Measurements from ENCODE around the gene XPOT.

DNA sequence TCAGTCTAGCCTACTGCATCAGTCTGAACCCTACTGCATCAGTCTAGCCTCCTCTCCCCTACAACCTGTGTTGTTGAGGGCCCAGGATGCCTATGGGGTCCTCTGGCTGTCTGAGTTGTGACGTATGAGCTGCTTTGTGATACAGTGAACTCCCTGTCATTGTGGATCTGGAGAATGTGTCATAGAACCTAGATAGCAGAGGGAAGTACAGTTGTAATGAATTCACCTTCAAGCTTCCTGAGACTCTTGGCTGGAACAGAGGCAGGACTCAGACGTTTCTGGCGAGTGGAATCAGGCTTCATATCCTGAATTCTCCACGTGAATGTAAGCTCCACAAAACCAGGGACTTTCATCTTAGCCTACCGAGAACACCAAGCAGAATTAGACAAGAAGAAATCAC is 64.8 kb downstream of the XPOT start:
- TF ChIP-seq, protein P1, sequence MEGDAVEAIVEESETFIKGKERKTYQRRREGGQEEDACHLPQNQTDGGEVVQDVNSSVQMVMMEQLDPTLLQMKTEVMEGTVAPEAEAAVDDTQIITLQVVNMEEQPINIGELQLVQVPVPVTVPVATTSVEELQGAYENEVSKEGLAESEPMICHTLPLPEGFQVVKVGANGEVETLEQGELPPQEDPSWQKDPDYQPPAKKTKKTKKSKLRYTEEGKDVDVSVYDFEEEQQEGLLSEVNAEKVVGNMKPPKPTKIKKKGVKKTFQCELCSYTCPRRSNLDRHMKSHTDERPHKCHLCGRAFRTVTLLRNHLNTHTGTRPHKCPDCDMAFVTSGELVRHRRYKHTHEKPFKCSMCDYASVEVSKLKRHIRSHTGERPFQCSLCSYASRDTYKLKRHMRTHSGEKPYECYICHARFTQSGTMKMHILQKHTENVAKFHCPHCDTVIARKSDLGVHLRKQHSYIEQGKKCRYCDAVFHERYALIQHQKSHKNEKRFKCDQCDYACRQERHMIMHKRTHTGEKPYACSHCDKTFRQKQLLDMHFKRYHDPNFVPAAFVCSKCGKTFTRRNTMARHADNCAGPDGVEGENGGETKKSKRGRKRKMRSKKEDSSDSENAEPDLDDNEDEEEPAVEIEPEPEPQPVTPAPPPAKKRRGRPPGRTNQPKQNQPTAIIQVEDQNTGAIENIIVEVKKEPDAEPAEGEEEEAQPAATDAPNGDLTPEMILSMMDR (IDR thresholded peaks at IDR 0.05): no peak
- no peak for TF ChIP-seq SIN3A (IDR thresholded peaks at IDR 0.05; ENCODE audit: borderline replicate concordance, insufficient read depth, low read depth, low read length)
- TF ChIP-seq, protein P2, sequence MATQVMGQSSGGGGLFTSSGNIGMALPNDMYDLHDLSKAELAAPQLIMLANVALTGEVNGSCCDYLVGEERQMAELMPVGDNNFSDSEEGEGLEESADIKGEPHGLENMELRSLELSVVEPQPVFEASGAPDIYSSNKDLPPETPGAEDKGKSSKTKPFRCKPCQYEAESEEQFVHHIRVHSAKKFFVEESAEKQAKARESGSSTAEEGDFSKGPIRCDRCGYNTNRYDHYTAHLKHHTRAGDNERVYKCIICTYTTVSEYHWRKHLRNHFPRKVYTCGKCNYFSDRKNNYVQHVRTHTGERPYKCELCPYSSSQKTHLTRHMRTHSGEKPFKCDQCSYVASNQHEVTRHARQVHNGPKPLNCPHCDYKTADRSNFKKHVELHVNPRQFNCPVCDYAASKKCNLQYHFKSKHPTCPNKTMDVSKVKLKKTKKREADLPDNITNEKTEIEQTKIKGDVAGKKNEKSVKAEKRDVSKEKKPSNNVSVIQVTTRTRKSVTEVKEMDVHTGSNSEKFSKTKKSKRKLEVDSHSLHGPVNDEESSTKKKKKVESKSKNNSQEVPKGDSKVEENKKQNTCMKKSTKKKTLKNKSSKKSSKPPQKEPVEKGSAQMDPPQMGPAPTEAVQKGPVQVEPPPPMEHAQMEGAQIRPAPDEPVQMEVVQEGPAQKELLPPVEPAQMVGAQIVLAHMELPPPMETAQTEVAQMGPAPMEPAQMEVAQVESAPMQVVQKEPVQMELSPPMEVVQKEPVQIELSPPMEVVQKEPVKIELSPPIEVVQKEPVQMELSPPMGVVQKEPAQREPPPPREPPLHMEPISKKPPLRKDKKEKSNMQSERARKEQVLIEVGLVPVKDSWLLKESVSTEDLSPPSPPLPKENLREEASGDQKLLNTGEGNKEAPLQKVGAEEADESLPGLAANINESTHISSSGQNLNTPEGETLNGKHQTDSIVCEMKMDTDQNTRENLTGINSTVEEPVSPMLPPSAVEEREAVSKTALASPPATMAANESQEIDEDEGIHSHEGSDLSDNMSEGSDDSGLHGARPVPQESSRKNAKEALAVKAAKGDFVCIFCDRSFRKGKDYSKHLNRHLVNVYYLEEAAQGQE (IDR thresholded peaks at IDR 0.05; ENCODE audit: insufficient read depth in 1 of 2, low read depth in 2 of 2, low read length in 1 of 2): no peak
